GM12865 (cell line): ENCODE measurements around the gene ZNF22.

ENCODE experiments used
- DNase-seq: peaks from one replicate; pipeline ENCODE4 v3.0.0; 2010; ENCODE audit warnings: low read depth
- H3K4me3 ChIP-seq: 2 replicates; pipeline ENCODE4 v1.5.1; 2011; ENCODE audit warnings: mild to moderate bottlenecking, low read depth, low read length, control low read depth
- CTCF ChIP-seq: IDR thresholded peaks from 2 replicates; pipeline ENCODE4 v1.5.1; 2011; ENCODE audit warnings: low read length, control low read depth, low read depth, inconsistent platforms; ENCODE audit not compliant: insufficient read depth; ENCODE audit errors: missing control alignments

ZNF22 gene

GRCh38 chr10:44970812-44971395, 29.8 kb upstream of the ZNF22 start:
- no peak overlapping the region for H3K4me3 ChIP-seq
- no peak for TF ChIP-seq CTCF
- no peak for DNase-seq

GRCh38 chr10:44971434-44971833, 29.3 kb upstream of the ZNF22 start:
- no peak for DNase-seq
- no peak for TF ChIP-seq CTCF
- no peak overlapping the region for H3K4me3 ChIP-seq

GRCh38 chr10:44971935-44972757, 28.6 kb upstream of the ZNF22 start:
- H3K4me3 ChIP-seq = no peak overlapping the region
- no peak for DNase-seq
- no peak for TF ChIP-seq CTCF

- H3K4me3 ChIP-seq = no peak overlapping the region
- TF ChIP-seq CTCF = no peak
- DNase-seq = no peak
Measured at GRCh38 chr10:44972874-44973306, 27.8 kb upstream of the ZNF22 start.

GRCh38 chr10:44973323-44974081, 27.2 kb upstream of the ZNF22 start:
- no peak for TF ChIP-seq CTCF
- peak overlapping the region; percentile 60 for H3K4me3 ChIP-seq
- DNase-seq = peak; percentile 77

- peak overlapping the region; percentile 60 for H3K4me3 ChIP-seq
- TF ChIP-seq CTCF = no peak
- peak; percentile 38 for DNase-seq
Measured at GRCh38 chr10:44974082-44974627, 26.6 kb upstream of the ZNF22 start.
